ENCODE data around the gene ST13. TPM values are rescaled to one million over a fixed set of nuclear protein-coding genes. Genes with fewer than 3 reads are reported as not detected.
A peak's percentile ranks its signal among the peaks of the same experiment; 100 is the strongest.
"Not testable (repeated sequence)": the region's sequence is repeated elsewhere in the genome, so short reads cannot be mapped to it uniquely, and the experiment has no call there.

The ST13 gene
- 348 TPM for polyA plus RNA-seq (2013, experiment 1 of 2; ENCODE audit: insufficient read length)
- 334 TPM for polyA plus RNA-seq (2013, experiment 2 of 2; ENCODE audit: insufficient read length)

- DNase-seq, result peak; percentile 98
These were observed at the start of gene ST13, which contains the start of gene XPNPEP3 for GRCh38 chr22:40856513-40857308. Gene ST13, minus strand, starts transcription at chr22:40856639. Its CDS starts 99 bp downstream, at chr22:40856540. Gene XPNPEP3, plus strand, starts transcription at chr22:40857148. Its CDS starts 34 bp downstream, at chr22:40857182.

GRCh38 chr22:40904101-40904500 is 47.7 kb upstream of the ST13 start:
- no peak for DNase-seq

GRCh38 chr22:40898850-40899357 is 42.5 kb upstream of the ST13 start:
- peak; percentile 69 for DNase-seq

DNA sequence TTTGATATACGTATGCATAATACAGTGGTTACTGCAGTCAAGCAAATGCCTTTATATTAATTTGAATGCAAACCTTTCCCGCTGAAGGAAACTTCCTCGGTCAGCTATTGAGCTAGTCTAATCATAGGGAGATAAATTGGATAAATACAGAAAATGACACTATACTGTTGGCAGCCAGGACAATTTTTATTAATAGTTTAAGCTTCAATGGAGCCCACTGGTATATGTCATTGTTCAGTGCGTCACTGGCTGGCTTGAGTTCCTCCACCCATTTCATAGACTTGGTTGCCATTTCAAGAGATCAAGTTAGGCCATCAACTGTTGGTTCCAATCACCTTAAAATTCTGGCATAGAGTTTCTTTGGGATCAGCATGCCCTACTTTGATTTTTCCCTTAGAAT is 38.0 kb upstream of the ST13 start:
- DNase-seq, result no peak

DNA sequence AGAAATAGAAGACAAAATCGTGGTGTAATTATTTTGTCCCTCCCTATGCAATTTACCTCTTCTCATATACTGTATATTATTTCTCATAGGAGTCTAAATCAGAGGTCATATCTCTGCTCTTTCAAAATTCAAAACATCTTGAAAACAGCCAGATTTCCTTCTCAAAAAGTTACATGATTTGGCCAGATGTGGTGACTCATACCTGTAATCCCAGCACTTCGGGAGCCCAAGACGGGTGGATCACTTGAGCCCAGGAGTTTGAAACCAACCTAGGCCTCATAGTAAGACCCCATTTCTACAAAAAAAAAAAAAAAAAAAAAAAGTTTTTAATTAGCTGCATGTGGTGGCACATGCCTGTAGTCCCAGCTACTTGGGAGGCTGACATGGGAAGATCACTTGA is 34.4 kb upstream of the ST13 start:
- DNase-seq, result peak; percentile 42

DNA sequence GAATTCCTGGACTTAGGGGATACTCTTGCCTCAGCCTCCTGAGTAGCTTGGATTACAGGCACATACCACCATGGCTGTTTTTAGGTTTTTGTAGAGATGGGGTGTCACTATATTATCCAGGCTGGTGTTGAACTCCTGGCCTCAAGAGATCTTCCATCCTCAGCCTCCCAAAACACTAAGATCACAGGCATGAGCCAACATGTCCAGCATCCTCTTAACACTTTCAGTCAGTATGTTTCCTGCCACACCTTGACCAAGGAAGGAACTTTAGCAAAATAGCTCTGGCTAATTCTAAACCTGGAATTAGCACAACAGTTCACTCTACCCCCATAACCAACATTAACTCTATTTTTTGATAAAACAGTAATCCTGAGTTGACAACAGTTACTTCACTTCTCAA is 32.7 kb upstream of the ST13 start:
- no peak for DNase-seq

DNA sequence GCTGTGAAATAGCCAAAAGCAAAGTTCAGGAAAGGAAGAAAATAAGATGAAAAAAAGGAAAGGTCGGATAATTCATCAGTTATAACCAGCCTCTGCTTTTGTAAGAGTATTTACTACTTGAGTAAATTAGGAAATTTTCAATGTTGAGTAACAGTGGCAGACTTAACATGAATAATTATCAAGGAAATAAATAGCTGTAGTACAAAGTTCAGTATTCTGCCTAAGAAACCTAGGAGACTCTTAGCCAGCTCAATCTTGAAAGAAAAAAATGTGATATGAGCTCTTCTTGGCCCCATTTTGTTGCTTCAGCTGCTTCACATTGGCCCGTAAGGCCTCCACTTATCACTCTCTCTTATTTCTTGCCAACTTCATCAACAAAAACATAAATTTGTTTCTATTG is 22.5 kb upstream of the ST13 start:
- no peak for DNase-seq

- no peak for DNase-seq
These were observed 21.0 kb upstream of the ST13 start for GRCh38 chr22:40877488-40877887.

- no peak for DNase-seq
These were observed 20.5 kb upstream of the ST13 start for GRCh38 chr22:40876907-40877306.

DNA sequence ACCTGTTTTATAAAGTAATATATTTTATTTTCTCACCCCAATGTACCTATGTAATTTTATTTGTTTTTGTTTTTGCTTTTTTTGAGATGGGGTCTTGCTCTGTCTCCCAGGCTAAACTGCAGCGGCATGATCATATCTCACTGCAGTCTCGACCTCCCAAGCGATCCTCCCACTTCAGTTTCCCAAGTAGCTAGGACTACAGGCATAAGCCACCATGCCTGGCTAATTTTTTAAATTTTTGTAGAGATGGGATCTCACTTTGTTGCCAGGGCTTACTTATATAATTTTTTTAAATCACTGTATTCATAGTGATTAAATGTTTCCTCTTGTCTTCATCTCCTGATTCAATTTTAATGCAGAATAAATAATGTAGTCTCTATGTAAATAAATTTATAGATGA is 18.7 kb upstream of the ST13 start:
- no peak for DNase-seq

GRCh38 chr22:40874016-40874415 is 17.6 kb upstream of the ST13 start:
- DNase-seq, result no peak

DNA sequence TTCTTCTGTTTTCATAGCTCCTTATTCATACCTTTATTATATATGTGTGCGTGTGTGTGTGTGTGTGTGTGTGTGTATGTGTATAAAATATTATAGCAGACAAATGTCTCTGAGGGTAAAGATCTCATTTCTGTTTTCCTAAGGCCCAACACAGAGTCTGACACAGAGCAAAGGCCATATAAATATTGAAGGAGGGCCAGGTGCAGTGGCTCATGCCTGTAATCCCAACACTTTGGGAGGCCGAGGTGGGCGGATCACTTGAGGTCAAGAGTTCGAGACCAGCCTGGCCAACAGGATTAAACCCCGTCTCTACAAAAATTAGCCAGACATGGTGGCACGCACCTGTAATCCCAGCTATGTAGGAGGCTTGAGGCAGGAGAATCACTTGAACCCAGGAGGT is 11.9 kb upstream of the ST13 start:
- not testable (repeated sequence) for DNase-seq

GRCh38 chr22:40867109-40867508 is 10.7 kb upstream of the ST13 start:
- DNase-seq, result no peak

DNA sequence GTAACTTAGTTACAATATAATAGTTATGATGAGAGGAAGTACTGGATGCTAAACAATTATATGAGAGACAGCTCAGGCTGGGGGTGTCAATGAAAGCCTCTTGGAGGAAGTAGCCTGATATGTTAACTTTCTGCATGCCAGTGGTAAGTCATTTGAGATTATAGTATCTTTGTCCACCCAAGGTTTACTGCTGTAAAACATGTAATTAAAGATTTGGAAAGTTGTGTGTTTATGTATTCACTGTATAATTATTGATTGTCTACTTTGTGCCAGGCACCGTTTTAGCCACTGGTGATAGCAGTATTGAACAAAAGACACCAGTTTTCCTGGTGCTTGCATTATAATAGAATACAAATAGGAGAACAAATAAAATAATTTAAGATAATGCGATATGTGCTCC is 6.1 kb upstream of the ST13 start:
- no peak for DNase-seq

DNA sequence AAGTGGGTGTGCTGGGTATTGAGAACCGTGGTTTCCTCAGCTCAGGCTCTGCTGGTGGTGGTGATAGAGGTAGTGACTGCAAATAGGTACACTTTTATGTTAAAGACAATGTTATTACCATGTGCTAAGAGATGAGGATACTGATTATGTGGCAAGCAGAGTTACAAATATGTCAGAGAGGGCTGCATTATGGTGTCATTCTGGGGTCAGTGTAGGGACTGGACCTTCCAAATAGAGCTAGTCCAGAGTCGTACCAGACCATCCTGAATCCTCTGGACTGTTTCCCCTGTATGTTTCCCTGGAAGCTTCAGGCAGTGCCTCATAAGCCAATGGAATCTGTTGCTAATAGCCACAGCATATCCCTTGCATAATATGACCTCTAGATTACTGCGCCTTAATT is 5.6 kb upstream of the ST13 start, which contains the start of gene DNAJB7:
TSS of gene DNAJB7 (minus strand) at position 101 of the 400 bp plus-strand sequence. CDS start 119 bp downstream, outside the sequence.
- DNase-seq, result no peak

- no peak for DNase-seq
These were observed 943 bp upstream of the ST13 start for GRCh38 chr22:40857309-40857855.

- DNase-seq, result no peak
These were observed 393 bp downstream of the ST13 start for GRCh38 chr22:40855979-40856512.

GRCh38 chr22:40855071-40855978 is 1.1 kb downstream of the ST13 start:
- DNase-seq, result no peak

GRCh38 chr22:40853961-40854360 is 2.5 kb downstream of the ST13 start:
- no peak for DNase-seq

DNA sequence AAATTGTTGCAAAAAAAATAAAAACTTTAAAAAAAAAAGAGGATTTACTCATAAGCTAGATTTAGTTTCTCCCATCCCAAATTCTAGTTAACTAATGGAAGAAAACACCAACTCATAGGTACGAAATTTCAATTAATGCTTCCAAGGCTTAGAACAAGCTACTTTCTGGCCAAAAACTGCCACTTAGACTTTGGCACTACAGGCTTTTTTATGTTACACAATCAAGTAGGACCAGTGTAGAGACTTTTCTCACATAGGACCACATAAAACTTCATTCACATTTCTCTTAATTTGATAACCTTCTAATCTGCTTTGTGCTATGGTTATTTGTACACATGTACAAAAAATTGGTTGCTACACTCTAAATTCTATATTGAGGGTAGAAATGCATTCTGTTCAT is 3.1 kb downstream of the ST13 start:
- DNase-seq, result no peak

- not testable (repeated sequence) for DNase-seq
These were observed 10.6 kb downstream of the ST13 start for GRCh38 chr22:40845816-40846215.

DNA sequence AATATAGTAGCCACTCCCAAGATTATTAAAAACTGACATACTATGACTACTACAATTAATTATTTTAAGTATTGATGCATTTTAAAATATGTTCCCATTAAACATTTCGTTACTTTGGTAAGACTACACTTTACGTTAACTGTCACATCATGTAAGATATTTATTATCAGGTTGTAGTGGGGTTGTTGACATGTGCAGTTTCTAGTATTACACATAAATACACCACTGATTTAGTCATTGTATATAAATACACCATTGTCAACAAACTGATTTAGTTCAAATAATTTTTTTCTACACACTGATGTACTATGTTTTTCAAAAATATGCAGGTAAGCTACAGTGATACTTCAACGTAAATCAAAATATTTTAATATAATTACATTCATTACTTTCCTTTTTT is 11.5 kb downstream of the ST13 start:
- no peak for DNase-seq
